GM18951 (cell line): ENCODE measurements around the gene PEX26.
"Not testable (repeated sequence)": the region's sequence is repeated elsewhere in the genome, so short reads cannot be mapped to it uniquely, and the experiment has no call there.

Experiments
- POLR2A ChIP-seq: IDR thresholded peaks from 4 replicates; pipeline ENCODE4 v1.6.1; 2011; ENCODE audit warnings: mild to moderate bottlenecking; ENCODE audit not compliant: insufficient read length, insufficient read depth; ENCODE audit errors: extremely low read depth
- in situ Hi-C: fragments of 300-500 bp; cut with MboI; formaldehyde crosslinking; loops from one replicate; pipeline ENCODE4 v1.12.0; 2022; ENCODE audit warnings: low sequenced_read_pairs, mixed read lengths, inconsistent platforms; ENCODE audit not compliant: unreplicated experiment

Gene PEX26

GRCh38 chr22:18070556-18071306, 7.1 kb upstream of the PEX26 start:
- TF ChIP-seq POLR2A: no peak
- in situ Hi-C loops: no loop called here

GRCh38 chr22:18071307-18071967, 6.4 kb upstream of the PEX26 start:
- in situ Hi-C loops: not testable (repeated sequence)

- in situ Hi-C loops: no loop called here
Observed at GRCh38 chr22:18071968-18072310, 5.9 kb upstream of the PEX26 start.

GRCh38 chr22:18073467-18073866, 4.3 kb upstream of the PEX26 start:
- in situ Hi-C loops: no loop called here

More at GRCh38 chr22:18071968-18072310, 5.9 kb upstream of the PEX26 start:
- no peak for TF ChIP-seq POLR2A

GRCh38 chr22:18073927-18074326, 3.9 kb upstream of the PEX26 start:
- in situ Hi-C loops: not testable (repeated sequence)

More at GRCh38 chr22:18073467-18073866, 4.3 kb upstream of the PEX26 start:
- no peak for TF ChIP-seq POLR2A

GRCh38 chr22:18075101-18075719, 2.6 kb upstream of the PEX26 start:
- no peak for TF ChIP-seq POLR2A
- in situ Hi-C loops: no loop called here

GRCh38 chr22:18075720-18076497, 1.9 kb upstream of the PEX26 start:
- in situ Hi-C loops: no loop called here
- TF ChIP-seq POLR2A: no peak

GRCh38 chr22:18077087-18077638, 627 bp upstream of the PEX26 start:
- in situ Hi-C loops: no loop called here
- TF ChIP-seq POLR2A: no peak

- in situ Hi-C loops: no loop called here
Observed at GRCh38 chr22:18078329-18079041, 695 bp downstream of the PEX26 start.

GRCh38 chr22:18079706-18080233, 2.0 kb downstream of the PEX26 start:
- in situ Hi-C loops: no loop called here
- no peak for TF ChIP-seq POLR2A

More at GRCh38 chr22:18078329-18079041, 695 bp downstream of the PEX26 start:
- no peak for TF ChIP-seq POLR2A

GRCh38 chr22:18081416-18081815, 3.6 kb downstream of the PEX26 start:
- in situ Hi-C loops: no loop called here

GRCh38 chr22:18082467-18082866, 4.7 kb downstream of the PEX26 start:
- in situ Hi-C loops: no loop called here
- TF ChIP-seq POLR2A: no peak

More at GRCh38 chr22:18081416-18081815, 3.6 kb downstream of the PEX26 start:
- no peak for TF ChIP-seq POLR2A
